H1 (cell line): ENCODE measurements around the gene PDK2. TPM values are rescaled to one million over a fixed set of nuclear protein-coding genes. Genes with fewer than 3 reads are reported as not detected.

ENCODE experiments used
- CTCF ChIA-PET: fragments of 300-600 bp; sonication (Branson Sonifier 250); formaldehyde crosslinking; loops from one replicate; lab custom pipeline; 2021; ENCODE audit not compliant: partially characterized antibody; lab: Charles Lee
- POLR2A ChIA-PET: fragments of 300-600 bp; sonication (Branson Sonifier 250); formaldehyde crosslinking; loops from one replicate; lab custom pipeline; 2021; ENCODE audit warnings: inconsistent platforms; ENCODE audit not compliant: partially characterized antibody; lab: Charles Lee
- DNase-seq, 2 experiments: peaks; one replicate each; pipeline versions ENCODE4 v3.0.0 to v3.0.0-alpha.2; 2010 to 2022; ENCODE audit warnings: low spot score in 2 of 2, low read depth in 1 of 2, mixed read lengths in 1 of 2
- FAIRE-seq: peaks from 2 replicates; lab custom pipeline; 2011; peaks lifted over from hg19 to GRCh38; lab: Jason Lieb, UNC
- H2AFZ ChIP-seq: 2 replicates; pipeline ENCODE4 v1.8.1; 2012; ENCODE audit warnings: low read length, inconsistent platforms
- H2AK5ac ChIP-seq: 2 replicates; pipeline ENCODE4 v1.6.1; 2013; ENCODE audit warnings: low read depth, low read length
- H2BK120ac ChIP-seq: replicated peaks from 2 replicates; pipeline ENCODE3; 2013; ENCODE audit warnings: low read depth, low read length, inconsistent platforms
- H2BK12ac ChIP-seq: 2 replicates; pipeline ENCODE4 v1.6.1; 2013; ENCODE audit warnings: low read depth, low read length
- H2BK15ac ChIP-seq: 2 replicates; pipeline ENCODE4 v1.6.1; 2013; ENCODE audit warnings: low read length
- H2BK20ac ChIP-seq: 2 replicates; pipeline ENCODE4 v1.6.1; 2013; ENCODE audit warnings: low read length
- H2BK5ac ChIP-seq: 2 replicates; pipeline ENCODE4 v1.6.1; 2013; ENCODE audit warnings: low read depth, low read length
- H3K14ac ChIP-seq: 2 replicates; pipeline ENCODE4 v1.6.1; 2013; ENCODE audit warnings: inconsistent platforms; ENCODE audit not compliant: insufficient read length
- H3K18ac ChIP-seq: 2 replicates; pipeline ENCODE4 v1.6.1; 2013; ENCODE audit warnings: low read length; ENCODE audit errors: extremely low read depth
- H3K23ac ChIP-seq: 2 replicates; pipeline ENCODE4 v1.6.1; 2013; ENCODE audit warnings: inconsistent platforms; ENCODE audit not compliant: insufficient read length
- H3K23me2 ChIP-seq: 2 replicates; pipeline ENCODE4 v1.6.1; 2013; ENCODE audit warnings: low read depth, low read length
- H3K27ac ChIP-seq: 2 replicates; pipeline ENCODE4 v1.6.1; 2011; ENCODE audit warnings: low read depth, low read length, inconsistent platforms
- H3K27me3 ChIP-seq, 4 experiments: replicated peaks in 1 of 4; 1 replicate in 1 of 4; 2 replicates in 3 of 4; pipeline versions ENCODE4 v1.6.1 to v1.8.1; 2011 to 2013; ENCODE audit warnings: low read length in 3 of 4, mild to moderate bottlenecking in 3 of 4, inconsistent platforms in 2 of 4, mixed read lengths in 2 of 4, moderate library complexity in 1 of 4; ENCODE audit not compliant: control insufficient read depth in 3 of 4, insufficient read depth in 3 of 4; ENCODE audit errors: extremely low read depth in 1 of 4
- H3K36me3 ChIP-seq, 4 experiments: 2 replicates each; pipeline versions ENCODE4 v1.6.1 to v1.8.1; 2011 to 2013; ENCODE audit warnings: mild to moderate bottlenecking in 4 of 4, low read length in 3 of 4, moderate library complexity in 2 of 4, control low read depth in 1 of 4, inconsistent platforms in 1 of 4; ENCODE audit not compliant: insufficient read depth in 4 of 4, control insufficient read depth in 2 of 4
- H3K4ac ChIP-seq: replicated peaks from 2 replicates; pipeline ENCODE3; 2013; ENCODE audit warnings: low read length, low read depth, mixed read lengths, inconsistent platforms; ENCODE audit not compliant: insufficient read length
- H3K4me1 ChIP-seq, 4 experiments: replicated peaks in 1 of 4; 1 replicate in 1 of 4; 2 replicates in 3 of 4; pipeline versions ENCODE4 v1.6.1 to v1.8.1; 2011 to 2013; ENCODE audit warnings: low read length in 3 of 4, inconsistent platforms in 2 of 4, mixed read lengths in 1 of 4; ENCODE audit not compliant: insufficient read depth in 4 of 4, control insufficient read depth in 3 of 4
- H3K4me2 ChIP-seq, 2 experiments: 2 replicates each; pipeline versions ENCODE4 v1.6.1 to v1.8.1; 2011 to 2013; ENCODE audit warnings: low read depth in 2 of 2, low read length in 2 of 2, control low read depth in 1 of 2, inconsistent platforms in 1 of 2, mild to moderate bottlenecking in 1 of 2; ENCODE audit not compliant: insufficient read depth in 1 of 2
- H3K4me3 ChIP-seq, 4 experiments: fragments of 200-600, 300-600 bp in 1 of 4; sonication (generic), shearing (Covaris generic), sonication (Bioruptor Twin) in 1 of 4; 2 replicates each; pipeline versions ENCODE4 v1.5.1 to v1.8.1; 2011 to 2016; ENCODE audit warnings: low read length in 4 of 4, low read depth in 3 of 4, control low read depth in 2 of 4, inconsistent platforms in 2 of 4, mild to moderate bottlenecking in 2 of 4, mixed read lengths in 1 of 4, moderate library complexity in 1 of 4; ENCODE audit not compliant: insufficient read depth in 2 of 4; ENCODE audit errors: extremely low read depth in 1 of 4
- H3K56ac ChIP-seq: replicated peaks from 2 replicates; pipeline ENCODE3; 2013; ENCODE audit warnings: low read depth, mild to moderate bottlenecking, mixed read lengths, low read length, inconsistent platforms; ENCODE audit not compliant: insufficient read length
- H3K79me1 ChIP-seq: 2 replicates; pipeline ENCODE4 v1.6.1; 2013; ENCODE audit warnings: low read depth, low read length, control low read depth
- H3K79me2 ChIP-seq, 2 experiments: 2 replicates each; pipeline versions ENCODE4 v1.6.1 to v1.8.1; 2012 to 2013; ENCODE audit warnings: low read length in 2 of 2, mild to moderate bottlenecking in 2 of 2, inconsistent platforms in 1 of 2; ENCODE audit not compliant: insufficient read depth in 2 of 2, control insufficient read depth in 1 of 2
- H3K9ac ChIP-seq, 4 experiments: replicated peaks in 1 of 4; 1 replicate in 1 of 4; 2 replicates in 3 of 4; pipeline versions ENCODE4 v1.6.1 to v1.8.1; 2011 to 2013; ENCODE audit warnings: low read depth in 3 of 4, low read length in 3 of 4, control low read depth in 2 of 4, mild to moderate bottlenecking in 2 of 4, moderate library complexity in 2 of 4, inconsistent platforms in 1 of 4; ENCODE audit errors: extremely low read depth in 1 of 4
- H3K9me3 ChIP-seq, 2 experiments: 2 replicates each; pipeline versions ENCODE4 v1.6.1 to v1.8.1; 2012 to 2013; ENCODE audit warnings: mild to moderate bottlenecking in 2 of 2, moderate library complexity in 2 of 2, control low read depth in 1 of 2, inconsistent platforms in 1 of 2, low read depth in 1 of 2, low read length in 1 of 2, mixed read lengths in 1 of 2; ENCODE audit not compliant: insufficient read depth in 2 of 2
- H4K20me1 ChIP-seq, 2 experiments: replicated peaks in 1 of 2; 2 replicates each; pipeline versions ENCODE3 to v1.8.1; 2011 to 2013; ENCODE audit warnings: inconsistent platforms in 2 of 2, low read length in 2 of 2, mild to moderate bottlenecking in 1 of 2; ENCODE audit not compliant: insufficient read depth in 2 of 2, control insufficient read depth in 1 of 2
- H4K5ac ChIP-seq: 2 replicates; pipeline ENCODE4 v1.6.1; 2013; ENCODE audit warnings: low read length, low read depth, mixed read lengths, inconsistent platforms; ENCODE audit not compliant: insufficient read length
- H4K8ac ChIP-seq: 2 replicates; pipeline ENCODE4 v1.8.0; 2013; ENCODE audit warnings: mild to moderate bottlenecking, moderate library complexity, low read length, inconsistent platforms; ENCODE audit not compliant: insufficient read depth; ENCODE audit errors: extremely low read depth
- H4K91ac ChIP-seq: replicated peaks from 2 replicates; pipeline ENCODE3; 2013; ENCODE audit warnings: low read length, mixed read lengths, inconsistent platforms; ENCODE audit not compliant: insufficient read length
- BACH1 ChIP-seq: IDR thresholded peaks from 2 replicates; pipeline ENCODE4 v1.6.1; 2012; ENCODE audit warnings: low read length, improper control_type of control experiment
- JUND ChIP-seq: IDR thresholded peaks from 2 replicates; pipeline ENCODE4 v1.6.1; 2011; ENCODE audit warnings: mild to moderate bottlenecking, improper control_type of control experiment, low read length
- SAP30 ChIP-seq: fragments of 300-600 bp; sonication (generic); IDR thresholded peaks from 2 replicates; pipeline ENCODE4 v1.7.1; 2012; ENCODE audit warnings: low read length, moderate library complexity, mild to moderate bottlenecking, inconsistent platforms; ENCODE audit not compliant: insufficient read depth, insufficient replicate concordance
- SIX5 ChIP-seq: IDR thresholded peaks from 2 replicates; pipeline ENCODE4 v1.6.1; 2011; ENCODE audit warnings: mild to moderate bottlenecking, low read depth, low read length
- SP2 ChIP-seq: IDR thresholded peaks from 2 replicates; pipeline ENCODE4 v1.6.1; 2012; ENCODE audit warnings: mild to moderate bottlenecking, low read length, inconsistent platforms
- SP4 ChIP-seq: IDR thresholded peaks from 2 replicates; pipeline ENCODE4 v1.6.1; 2012; ENCODE audit warnings: low read length, inconsistent platforms
- YY1 ChIP-seq: IDR thresholded peaks from 2 replicates; pipeline ENCODE4 v1.6.1; 2011; ENCODE audit warnings: low read depth, mild to moderate bottlenecking, low read length
- ZNF274 ChIP-seq: IDR thresholded peaks from 2 replicates; pipeline ENCODE4 v1.7.0; 2012; ENCODE audit warnings: low read length, borderline replicate concordance; ENCODE audit errors: extremely low read depth
- WGBS, 2 experiments: shearing (Covaris generic) in 1 of 2; methylation state at CpG; one replicate each; pipeline versions ENCODE4 v1.1.6 to v1.1.7; 2013 to 2015; ENCODE audit warnings: low lambda C conversion rate in 2 of 2, mixed read lengths in 2 of 2, inconsistent platforms in 1 of 2, low coverage in 1 of 2, missing lambda C conversion rate in 1 of 2; ENCODE audit not compliant: insufficient replicate concordance in 2 of 2, insufficient coverage in 1 of 2, insufficient read length in 1 of 2; ENCODE audit errors: extremely low coverage in 1 of 2, missing lambda C conversion rate in 1 of 2; 5-methylcytosine and 5-hydroxymethylcytosine counted together
- polyA plus RNA-seq, 7 experiments: library from polyadenylated mRNA; depleted of rRNA in 3 of 7; stranded (reverse) in 5 of 7; unstranded in 2 of 7; fragments of >200 nt in 5 of 7; fragments of 200-250 nt in 2 of 7; gene quantifications; 1 replicate in 5 of 7; 2 replicates in 1 of 7; 4 replicates in 1 of 7; pipeline versions ENCODE4 v1.2.1 to v1.2.3, GENCODE V29; 2011 to 2013; ENCODE audit warnings: missing spikeins in 2 of 7, mixed read lengths in 2 of 7
- total RNA-seq: library from RNA; stranded (reverse); fragmentation: NEBNext Ultra II Directional; extraction: Animal tissue kit (Norgen Biotek cat#: 25700); gene quantifications from 2 replicates; pipeline ENCODE4 v1.2.1, GENCODE V29; 2021

Gene PDK2
- total and polyA plus RNA-seq, 2 of the 8 experiments (the other 6 are each of a cell fraction or from before 2014, with no cell fraction given), result 18.3 to 121 TPM

DNA sequence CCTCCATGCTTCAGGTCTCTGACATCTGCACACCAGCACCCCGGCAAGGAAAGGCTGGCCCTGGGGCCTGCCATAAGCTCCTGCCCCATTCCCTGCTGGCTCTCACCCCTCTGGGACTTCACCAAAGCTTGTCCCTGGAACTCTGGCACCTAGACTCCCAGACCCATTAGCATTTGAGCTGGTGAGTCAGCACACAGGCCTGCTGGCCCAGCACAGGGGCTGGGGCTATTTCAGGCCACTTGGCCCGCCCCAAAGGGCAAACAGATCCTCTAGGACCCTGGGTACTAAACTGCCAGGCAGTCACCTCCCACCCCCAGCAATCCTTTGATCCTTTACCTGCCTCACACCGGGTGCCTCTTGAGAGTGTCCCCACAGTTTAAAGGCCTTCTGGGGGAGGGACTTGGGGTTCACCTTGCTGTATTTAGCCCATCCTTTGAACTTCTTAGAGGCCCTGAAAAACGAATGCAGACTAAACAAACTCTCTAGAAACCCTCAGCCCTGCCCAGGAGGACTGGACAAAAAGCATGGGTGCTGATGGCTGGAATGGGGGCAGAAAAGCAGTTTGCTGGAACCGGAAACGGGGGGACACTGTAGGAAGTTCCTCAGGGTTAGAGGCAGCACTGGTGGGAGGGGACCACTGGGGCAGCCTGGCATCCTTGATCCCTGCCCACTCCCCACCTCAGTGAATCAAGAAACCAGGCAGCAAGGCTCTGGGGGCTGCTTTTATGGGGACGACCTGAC is 38.0 kb downstream of the PDK2 start:
- Histone ChIP-seq H2BK20ac (peak overlapping the region; percentile 86; the same call in 1 of the 2 replicates), H4K20me1 (peaks cover 0 to 3% of the 10 kb centered on the region in 2 experiments), H3K23me2 (peaks cover 16% of the 10 kb centered on the region; the same call in 1 of the 2 replicates), H3K36me3 (peaks cover 1 to 5% (median 1%) of the 10 kb centered on the region in 4 experiments; a peak in 4 of 8 replicates), H3K4me1 (peaks cover 8 to 30% (median 22%) of the 10 kb centered on the region in 4 experiments), H4K91ac (no peak overlapping the region), H3K27me3 (peaks cover 0 to 11% (median 2%) of the 10 kb centered on the region in 4 experiments; a peak in 4 of 7 replicates), H3K27ac (no peak overlapping the region), H3K9ac (no peak overlapping the region), H3K79me2 (no peaks in the 10 kb centered on the region), H3K56ac (no peak overlapping the region), H2BK12ac (0 out of 2 replicates have a peak overlapping the region, but pooled peaks have one; percentile 80), H3K9me3 (no peaks in the 10 kb centered on the region), H2BK120ac (no peak overlapping the region), H3K4ac (no peak overlapping the region), H2BK5ac (peak overlapping the region; percentile 21; the same call in 1 of the 2 replicates), H3K79me1 (no peaks in the 10 kb centered on the region), H4K5ac (no peak overlapping the region), H4K8ac (no peak overlapping the region), H2BK15ac (0 out of 2 replicates have a peak overlapping the region, but pooled peaks have one; percentile 72), H2AK5ac (0 out of 2 replicates have a peak overlapping the region, but pooled peaks have one; percentile 53), H3K23ac (no peak overlapping the region), H3K18ac (peak overlapping the region; percentile 32), H3K4me2 (peak overlapping the region; percentile 20 to 47; a peak in 3 of 4 replicates), H3K4me3 (no peak overlapping the region), H3K14ac (no peak overlapping the region), H2AFZ (no peak overlapping the region)
- ChIA-PET CTCF (interaction anchor here (0.7 to 21.6 kb wide), 11 partner anchors 11 to 165 kb away, joined by 3 to 299 read pairs (median 5); partner anchors contain the start of gene PPP1R9B), POLR2A (interaction anchor here (1.2 to 2.9 kb wide), 3 partner anchors 9 to 19 kb away, joined by 5 to 10 read pairs (median 9); no protein-coding TSS in a partner anchor)
- peak; percentile 7 for FAIRE-seq
- 46% methylated on average over 7 of the region's 7 CpGs; no CpG with 5 or more reads in 1 of the 2 experiments for WGBS, 2 experiments
- TF ChIP-seq BACH1, result peak; percentile 29; the same call in 1 of the 2 replicates
- TF ChIP-seq SP2, result no peak
- TF ChIP-seq SAP30, result no peak
- no peak for TF ChIP-seq SIX5
- no peak for TF ChIP-seq YY1
- peak; percentile 67; the same call in 1 of the 2 replicates for TF ChIP-seq JUND
- no peak for TF ChIP-seq SP4
- TF ChIP-seq ZNF274, result no peak
- DNase-seq, result no peak
